GM21576 (cell line): Measurements from ENCODE around the gene ADD1.

ENCODE experiments used
- ATAC-seq: cut with Tn5 transposase; IDR thresholded peaks from one replicate; pipeline ENCODE4 v1.9.1; 2021; ENCODE audit warnings: mild to moderate bottlenecking, moderate library complexity; ENCODE audit not compliant: unreplicated experiment

Gene ADD1

DNA sequence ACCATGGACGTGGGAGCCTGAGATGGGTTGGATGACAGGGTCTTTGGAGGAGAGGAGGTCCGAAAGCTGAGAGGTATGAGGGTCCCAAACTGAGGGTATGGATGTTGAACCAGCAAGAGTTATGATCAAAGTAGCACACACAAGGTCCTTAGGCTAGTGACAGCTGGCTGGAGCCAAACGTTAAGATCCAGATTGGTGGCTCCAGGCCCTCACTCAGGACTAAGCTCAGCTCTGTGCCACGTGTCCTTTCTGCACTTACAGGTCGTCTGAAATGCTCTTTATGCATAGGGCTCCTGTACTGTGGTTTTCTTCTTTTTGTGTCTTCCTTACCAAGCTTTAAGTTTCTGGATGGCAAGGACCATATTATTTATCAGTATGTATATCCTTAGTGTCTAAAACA, 35.4 kb downstream of the ADD1 start:
- ATAC-seq = no peak

DNA sequence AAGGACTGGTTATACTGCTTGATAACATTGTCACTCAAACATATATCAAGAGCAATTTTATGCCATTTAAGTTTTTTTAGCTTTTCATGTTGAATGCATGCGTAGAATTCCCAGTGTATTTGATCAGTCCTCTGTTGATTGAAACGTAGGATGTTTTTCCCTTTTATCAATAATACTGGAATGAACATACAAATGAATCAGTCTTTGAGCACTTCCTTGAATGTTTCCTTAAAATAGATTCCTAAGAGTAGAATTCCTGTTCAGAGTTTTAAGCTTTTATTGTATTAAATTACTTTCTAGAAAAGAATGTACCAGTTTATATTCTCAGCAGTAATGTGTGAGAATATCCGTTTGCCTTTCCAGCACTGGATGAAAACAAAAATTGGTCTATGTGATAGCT, 37.8 kb downstream of the ADD1 start:
- ATAC-seq = no peak

- no peak for ATAC-seq
Measured at GRCh38 chr4:2882341-2882740, 38.7 kb downstream of the ADD1 start.

DNA sequence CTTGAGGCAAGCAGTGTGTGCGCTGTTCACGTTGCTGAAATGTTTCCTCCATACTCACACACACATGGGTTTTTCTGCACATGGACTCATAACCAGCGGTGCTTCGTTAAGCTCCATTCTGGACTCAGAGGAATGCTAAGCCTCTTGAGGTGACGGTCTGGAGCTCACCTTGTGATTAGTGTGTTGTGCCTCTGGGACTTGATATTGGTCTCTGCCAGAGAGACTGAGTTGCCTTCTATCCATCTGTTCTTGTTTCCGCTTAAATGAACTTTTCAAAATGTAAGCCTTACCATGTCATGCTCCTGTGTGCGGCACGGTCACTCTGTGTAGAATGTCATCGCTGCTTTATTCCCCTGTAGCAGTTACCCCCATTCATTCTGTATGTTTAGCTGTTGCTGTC, 42.5 kb downstream of the ADD1 start:
- ATAC-seq = no peak

DNA sequence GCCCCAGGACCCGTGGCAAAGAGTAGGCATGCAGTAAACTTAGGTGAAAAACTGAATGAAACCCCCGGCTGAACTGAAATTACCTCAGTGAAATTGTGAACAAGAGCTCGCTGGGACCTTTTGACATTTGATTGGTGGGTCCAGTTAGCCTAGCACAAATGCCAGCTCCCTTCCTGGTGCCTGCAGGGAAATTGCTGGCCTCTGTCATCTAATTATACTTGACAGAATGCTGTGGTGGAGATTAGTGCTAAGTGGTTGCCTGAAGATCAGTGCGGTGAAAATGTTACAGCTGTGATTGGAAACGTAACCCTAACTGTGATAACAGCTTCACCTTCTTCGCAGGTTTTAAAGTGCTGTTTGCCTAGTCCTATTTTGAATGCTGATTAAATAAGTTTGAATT, 43.0 kb downstream of the ADD1 start:
- no peak for ATAC-seq

DNA sequence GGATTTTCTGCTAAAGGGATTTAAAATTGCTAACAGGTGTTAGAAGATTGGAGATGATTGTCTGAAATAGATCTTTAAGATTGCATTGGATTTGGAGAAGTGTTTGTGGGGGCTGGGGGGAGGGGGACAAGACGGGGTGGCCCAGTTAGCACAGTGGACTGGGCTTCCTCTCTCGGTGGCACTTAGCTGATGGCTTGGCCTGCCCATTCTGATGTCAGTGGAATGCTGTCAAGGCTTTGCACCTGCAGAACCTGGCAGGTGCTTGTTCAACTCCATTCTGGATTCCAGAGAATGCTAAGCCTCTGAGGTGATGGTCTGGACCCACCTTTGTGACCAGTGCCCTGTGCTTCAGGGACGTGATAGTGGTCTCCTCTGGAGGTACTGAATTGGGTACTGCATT, 43.7 kb downstream of the ADD1 start:
- no peak for ATAC-seq

DNA sequence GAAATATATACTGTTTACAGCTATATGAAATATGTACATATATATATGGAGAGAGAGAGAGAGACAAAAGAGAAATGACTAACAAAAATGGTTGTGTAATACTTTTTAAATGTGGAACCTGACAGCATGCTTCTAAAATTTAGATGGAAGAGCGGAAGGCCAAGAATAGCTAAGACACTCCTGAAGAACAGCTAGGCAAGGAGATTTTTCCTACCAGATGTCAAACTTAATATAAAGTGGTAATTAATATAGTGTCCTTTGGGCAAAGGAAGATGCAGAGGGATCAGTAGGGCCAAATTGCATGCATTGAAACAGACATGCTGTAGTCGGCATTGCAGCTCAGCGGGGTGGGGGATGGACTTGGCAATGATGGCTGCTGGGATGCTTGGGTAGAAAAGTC, 45.2 kb downstream of the ADD1 start:
- no peak for ATAC-seq

- ATAC-seq = no peak
Measured at GRCh38 chr4:2891294-2891693, 47.6 kb downstream of the ADD1 start.

DNA sequence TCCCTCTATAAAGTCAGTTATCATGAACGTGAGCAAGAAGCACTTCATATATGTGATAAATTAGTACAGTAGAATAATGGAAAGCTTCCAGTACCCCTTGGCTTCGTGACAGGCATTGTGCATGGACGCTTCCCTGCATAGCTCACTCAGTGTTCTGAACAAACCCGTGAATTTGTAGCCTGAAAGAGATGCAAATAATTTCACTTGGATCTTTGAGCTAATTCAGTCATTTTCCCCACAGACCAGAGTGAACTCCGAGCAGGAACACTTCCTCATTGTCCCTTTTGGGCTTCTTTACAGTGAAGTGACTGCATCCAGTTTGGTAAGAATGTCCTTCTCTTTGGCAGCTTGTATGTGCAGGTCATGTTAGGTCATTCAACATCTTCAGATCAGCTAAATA, 50.1 kb downstream of the ADD1 start:
- no peak for ATAC-seq

GRCh38 chr4:2898001-2898400, 54.4 kb downstream of the ADD1 start:
- no peak for ATAC-seq

- ATAC-seq = no peak
Measured at GRCh38 chr4:2900741-2901140, 57.1 kb downstream of the ADD1 start.

DNA sequence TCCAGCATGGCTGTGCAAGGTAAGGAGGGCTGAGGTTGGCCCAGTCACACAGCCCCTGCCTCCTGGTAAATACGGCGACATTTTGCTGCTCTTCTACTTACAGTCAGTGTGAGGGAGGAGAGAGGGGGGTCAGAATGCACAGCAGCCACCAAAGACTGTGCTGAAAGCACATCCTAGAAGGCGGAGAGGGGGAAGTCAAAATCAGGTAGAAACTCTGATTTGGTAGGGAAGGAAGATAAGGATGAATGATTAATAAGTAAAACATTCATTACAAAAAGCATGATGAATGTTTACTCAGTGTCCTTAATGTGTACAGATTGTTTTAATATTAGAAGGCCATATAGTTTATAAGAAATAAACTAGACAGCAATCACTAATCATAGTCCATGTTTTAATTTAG, 57.5 kb downstream of the ADD1 start:
- no peak for ATAC-seq

GRCh38 chr4:2902126-2902525, 58.5 kb downstream of the ADD1 start:
- no peak for ATAC-seq

GRCh38 chr4:2905544-2905943, 61.9 kb downstream of the ADD1 start:
- ATAC-seq = no peak

GRCh38 chr4:2906218-2906617, 62.6 kb downstream of the ADD1 start:
- ATAC-seq = no peak

GRCh38 chr4:2907226-2907625, 63.6 kb downstream of the ADD1 start:
- no peak for ATAC-seq

GRCh38 chr4:2907706-2908293, 64.2 kb downstream of the ADD1 start:
- ATAC-seq = no peak

DNA sequence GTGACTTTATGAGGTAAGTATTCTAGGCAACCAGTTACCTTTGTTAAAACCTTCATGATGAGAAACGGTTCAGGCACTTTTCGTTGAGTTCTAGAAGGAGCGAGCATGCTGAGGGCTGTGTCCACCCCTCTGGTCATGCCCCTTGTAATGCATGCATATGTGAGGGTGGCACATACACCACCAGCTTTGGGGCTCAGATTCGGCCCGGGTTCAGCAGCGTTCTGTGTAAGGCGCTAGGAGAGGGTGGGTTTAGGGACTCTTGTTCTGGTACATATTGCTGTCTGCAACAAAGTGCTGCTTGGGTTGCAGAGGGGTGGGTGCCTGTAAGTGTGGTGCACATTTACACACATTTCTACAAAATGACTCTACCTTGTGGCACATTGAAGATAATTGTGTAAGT, 65.0 kb downstream of the ADD1 start:
- ATAC-seq = no peak

- no peak for ATAC-seq
Measured at GRCh38 chr4:2909583-2909982, 65.9 kb downstream of the ADD1 start.

- ATAC-seq = no peak
Measured at GRCh38 chr4:2910409-2910808, 66.8 kb downstream of the ADD1 start.

GRCh38 chr4:2911868-2912267, 68.2 kb downstream of the ADD1 start:
- no peak for ATAC-seq

DNA sequence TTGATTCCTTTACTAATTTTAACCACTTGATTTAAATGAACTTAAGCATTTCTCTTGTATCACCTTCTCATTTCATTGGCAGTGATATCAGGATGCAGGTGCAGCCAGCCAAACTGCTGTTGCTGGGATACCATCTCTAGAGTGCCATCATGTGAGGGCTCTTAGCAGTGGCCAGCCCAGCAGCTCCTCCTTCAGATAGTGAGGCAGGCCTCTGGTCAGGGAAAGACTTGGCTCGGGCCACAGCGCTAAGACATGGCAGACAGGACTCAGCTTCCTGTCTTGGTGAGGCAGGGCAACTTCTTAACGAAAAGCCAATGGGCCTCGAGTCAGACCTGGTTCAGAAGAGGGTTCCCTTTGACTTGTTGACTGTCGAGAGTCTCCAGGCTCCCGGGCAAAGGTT, 69.5 kb downstream of the ADD1 start:
- ATAC-seq = no peak

DNA sequence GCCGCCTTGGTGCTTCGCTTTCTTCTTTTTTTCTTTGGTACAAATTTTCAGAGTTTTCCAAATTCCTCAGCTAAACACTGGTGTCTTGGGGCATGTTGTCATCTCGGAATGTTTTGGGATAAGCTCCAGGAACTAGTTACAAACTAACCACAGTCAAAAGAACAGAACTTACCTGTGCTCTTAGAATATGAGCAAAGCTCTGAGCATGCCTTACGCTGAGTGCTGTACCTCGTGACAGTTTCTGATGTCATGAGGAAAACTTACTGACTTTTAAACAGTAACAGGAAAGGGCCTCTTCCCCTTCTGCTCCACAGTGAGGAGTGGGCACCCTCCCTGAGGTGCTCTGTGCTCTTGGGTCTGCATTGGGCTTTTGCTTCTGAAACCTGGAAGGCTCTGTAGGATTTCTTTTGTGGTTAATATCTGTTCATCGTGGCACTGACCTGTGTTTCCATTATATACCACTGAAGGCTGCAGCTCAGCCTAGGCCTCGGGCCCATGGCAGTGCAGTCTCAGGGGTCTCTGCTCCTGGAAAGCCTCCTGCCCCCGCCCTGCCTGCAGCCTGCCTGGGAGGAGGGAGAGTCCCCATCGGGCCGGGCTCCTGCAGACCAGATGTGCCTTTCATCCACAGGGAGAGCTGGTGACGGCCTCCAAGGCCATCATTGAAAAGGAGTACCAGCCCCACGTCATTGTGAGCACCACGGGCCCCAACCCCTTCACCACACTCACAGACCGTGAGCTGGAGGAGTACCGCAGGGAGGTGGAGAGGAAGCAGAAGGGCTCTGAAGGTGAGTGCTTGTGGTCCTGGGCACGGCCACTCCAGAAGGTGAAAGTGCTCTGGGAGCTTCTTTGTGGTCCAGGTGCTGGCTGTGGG, 70.8 kb downstream of the ADD1 start:
- ATAC-seq = no peak
